Activated CD4-positive, alpha-beta T cell treated with anti-CD3 and anti-CD28 coated beads for 1 hour (primary cell): Measurements from ENCODE around the gene PITRM1.

Experiments
- DNase-seq: peaks from one replicate; pipeline ENCODE4 v3.0.0-alpha.2; 2020

The PITRM1 gene

GRCh38 chr10:3166496-3167290 lies 5.9 kb downstream of the PITRM1 start:
- DNase-seq, result no peak

DNA sequence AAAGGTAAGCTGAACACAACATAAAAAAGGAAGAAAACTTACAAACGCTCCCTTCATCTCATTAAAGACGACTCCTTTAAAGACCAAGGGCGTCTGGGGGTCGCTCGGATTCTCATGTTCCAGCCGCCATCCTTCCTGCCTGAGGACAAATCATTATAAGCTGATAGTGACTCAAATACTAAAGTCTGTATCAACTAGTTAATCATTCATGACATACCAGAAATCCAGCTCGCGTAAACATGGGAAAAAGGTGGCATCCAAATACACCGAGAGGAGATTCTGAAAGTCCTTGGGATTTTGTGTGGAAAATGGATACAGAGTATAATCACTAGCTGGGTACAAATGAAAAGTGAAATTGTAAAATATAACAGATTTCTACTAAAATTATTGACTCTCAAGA lies 7.4 kb downstream of the PITRM1 start:
- no peak for DNase-seq

DNA sequence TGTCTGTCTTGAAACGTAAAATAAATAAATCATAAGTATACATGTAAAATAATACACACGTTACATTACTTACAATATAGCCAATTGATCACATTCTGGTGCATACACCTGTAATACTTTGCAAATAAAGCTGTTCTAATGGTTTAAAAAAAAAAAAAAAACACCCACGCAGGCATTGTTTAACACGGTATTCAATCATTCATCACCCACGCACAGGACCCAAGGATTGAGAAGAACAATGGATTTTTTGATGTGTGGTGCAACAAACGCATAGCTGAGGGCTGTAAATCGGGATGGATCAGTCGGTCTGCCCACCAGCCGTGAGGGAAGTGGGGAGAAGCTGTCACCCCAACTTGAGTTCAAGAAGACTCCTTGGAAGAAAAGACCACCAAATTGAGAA lies 8.7 kb downstream of the PITRM1 start:
- no peak for DNase-seq

DNA sequence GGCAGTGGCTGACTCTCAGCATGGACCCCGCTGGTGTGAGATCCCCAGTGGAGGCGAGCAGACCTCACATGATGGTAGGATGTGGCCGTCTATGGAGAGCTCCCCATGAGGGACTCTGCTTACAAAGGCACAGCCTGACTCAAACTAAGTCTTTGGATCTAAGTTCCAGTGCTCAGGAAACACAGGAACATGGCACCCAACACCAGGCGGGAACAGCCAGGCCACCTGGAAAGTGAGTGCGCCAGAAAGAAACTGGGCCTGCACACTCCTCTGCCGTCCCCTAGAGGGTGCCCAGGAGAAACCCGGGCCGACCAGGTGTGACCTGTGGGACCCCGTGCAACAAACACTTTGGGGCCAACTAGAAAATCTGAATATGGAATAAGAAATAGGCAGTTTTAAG lies 10.0 kb downstream of the PITRM1 start:
- no peak for DNase-seq

DNA sequence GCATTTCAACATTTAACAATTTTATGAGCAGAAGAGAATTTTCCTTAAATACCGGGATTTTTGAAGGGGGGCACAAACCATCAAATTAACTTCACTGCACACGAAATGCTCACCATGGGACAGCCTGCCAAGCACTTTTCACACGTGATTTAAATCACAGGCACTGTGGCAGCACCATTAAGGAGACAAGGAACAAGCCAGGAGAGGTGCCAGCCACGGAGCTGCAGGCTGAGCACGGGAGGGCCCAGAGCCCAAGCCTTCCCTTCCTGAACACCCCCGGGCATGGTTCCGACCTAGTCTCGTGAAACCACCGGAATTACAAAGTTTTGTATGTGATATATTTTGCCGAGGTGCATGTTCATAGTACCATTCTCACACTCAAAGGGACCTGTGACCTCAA lies 13.4 kb downstream of the PITRM1 start:
- no peak for DNase-seq

DNA sequence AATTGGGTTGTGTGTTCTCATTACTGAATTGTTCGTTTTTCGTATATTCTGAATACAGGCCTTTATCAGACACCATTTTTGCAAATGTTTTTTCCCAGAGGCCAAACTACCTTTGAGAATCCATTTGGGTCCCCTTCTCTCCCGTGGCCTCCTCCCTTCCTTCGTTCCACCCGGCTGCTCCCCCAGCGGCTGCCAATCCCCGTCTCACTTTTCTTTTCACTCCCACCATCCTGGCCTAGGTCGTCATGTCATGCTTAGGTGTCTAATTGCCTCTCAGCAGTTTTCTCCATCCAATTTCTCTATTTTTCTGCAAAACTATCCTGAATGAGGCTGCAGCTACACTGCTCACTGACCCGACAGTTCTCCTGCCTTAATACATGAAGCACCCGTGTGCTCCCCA lies 17.9 kb downstream of the PITRM1 start:
- DNase-seq, result no peak

- DNase-seq, result no peak
These were observed 20.0 kb downstream of the PITRM1 start for GRCh38 chr10:3152566-3152935.

GRCh38 chr10:3151889-3152565 lies 20.6 kb downstream of the PITRM1 start:
- no peak for DNase-seq

DNA sequence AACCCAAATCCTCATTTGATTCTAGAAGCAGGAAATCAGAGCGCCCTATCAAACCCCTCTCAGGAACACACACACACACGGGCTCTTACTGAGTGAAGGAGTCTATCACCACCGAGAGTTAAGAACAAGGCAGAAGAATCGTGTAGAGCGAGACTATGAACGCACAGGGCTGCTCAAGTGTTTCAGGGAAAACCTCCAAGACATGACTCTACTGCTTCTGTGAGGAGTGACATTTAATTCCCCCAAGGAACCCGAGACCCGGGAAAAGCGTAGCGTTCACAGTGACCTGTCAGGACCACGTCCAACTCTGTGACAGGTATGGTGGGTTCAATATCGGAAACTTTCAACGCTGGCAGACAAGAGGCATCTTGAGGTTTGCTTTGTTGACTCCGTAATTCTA lies 21.6 kb downstream of the PITRM1 start:
- no peak for DNase-seq

- no peak for DNase-seq
These were observed 22.2 kb downstream of the PITRM1 start for GRCh38 chr10:3150366-3150765.

DNA sequence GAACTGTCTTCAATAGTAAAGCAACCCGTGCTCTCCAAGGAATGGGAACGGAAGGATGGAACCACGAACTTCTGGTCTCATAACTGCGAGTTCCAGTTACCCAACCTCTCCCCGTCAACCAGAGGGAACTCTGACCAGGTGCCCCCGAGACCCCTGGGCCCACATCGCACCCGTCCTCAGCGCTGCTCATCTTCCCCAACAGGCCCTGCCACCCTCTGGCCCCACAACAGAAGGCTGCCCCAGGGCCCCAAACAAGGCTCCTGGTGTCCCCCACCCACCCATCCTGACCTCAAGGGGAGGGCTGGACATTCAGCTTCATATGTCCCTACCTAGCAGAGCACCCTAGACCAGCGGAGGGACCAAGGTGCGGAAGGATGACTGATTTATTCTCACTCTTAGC lies 22.7 kb downstream of the PITRM1 start:
- DNase-seq, result no peak

- no peak for DNase-seq
These were observed 23.6 kb downstream of the PITRM1 start for GRCh38 chr10:3148994-3149393.

GRCh38 chr10:3148041-3148440 lies 24.5 kb downstream of the PITRM1 start:
- DNase-seq, result no peak

- no peak for DNase-seq
These were observed 25.3 kb downstream of the PITRM1 start for GRCh38 chr10:3147117-3147820.

DNA sequence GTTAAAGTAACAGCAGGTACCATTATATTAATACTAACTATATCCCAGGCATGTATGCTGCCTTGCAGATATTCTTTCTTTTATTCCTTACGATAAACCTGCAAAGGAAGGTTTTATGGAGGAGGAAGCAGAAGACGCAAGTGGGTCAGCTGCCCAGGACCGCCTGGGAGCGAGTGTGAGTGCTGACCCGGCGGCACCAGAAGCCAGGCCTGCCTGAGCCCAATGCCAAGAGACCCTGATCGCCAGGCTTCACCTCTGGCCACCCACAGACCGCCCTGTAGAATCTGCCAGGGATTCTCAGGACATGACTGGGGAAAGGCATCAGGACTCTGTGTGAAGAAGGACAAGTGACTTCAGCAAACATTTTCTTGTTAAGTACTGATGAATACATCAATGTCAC lies 26.3 kb downstream of the PITRM1 start:
- no peak for DNase-seq

DNA sequence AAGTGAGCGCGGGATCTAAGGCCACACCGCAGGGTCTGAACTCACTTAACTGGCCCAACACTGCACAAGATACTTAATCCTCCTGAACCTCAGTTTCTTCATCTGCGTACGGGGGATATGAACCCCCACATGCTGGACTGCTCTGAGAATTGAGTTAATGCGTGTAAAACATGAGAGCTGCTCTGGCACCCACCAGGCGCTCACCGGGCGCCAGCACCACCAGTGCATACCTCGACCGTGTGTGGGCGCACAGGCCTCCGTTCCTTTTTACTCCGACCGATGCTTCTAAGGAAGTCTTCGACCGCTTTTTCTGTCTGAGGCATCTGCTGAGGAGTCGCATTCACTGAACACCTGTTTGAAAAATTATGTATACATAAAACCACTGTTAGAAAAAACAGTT lies 27.2 kb downstream of the PITRM1 start:
- no peak for DNase-seq

- no peak for DNase-seq
These were observed 28.7 kb downstream of the PITRM1 start for GRCh38 chr10:3143791-3144434.

GRCh38 chr10:3143366-3143765 lies 29.2 kb downstream of the PITRM1 start:
- DNase-seq, result no peak

GRCh38 chr10:3142146-3142875 lies 30.3 kb downstream of the PITRM1 start:
- DNase-seq, result no peak

- no peak for DNase-seq
These were observed 31.1 kb downstream of the PITRM1 start for GRCh38 chr10:3141351-3142005.

GRCh38 chr10:3140280-3140679 lies 32.3 kb downstream of the PITRM1 start:
- no peak for DNase-seq

- DNase-seq, result no peak
These were observed 33.2 kb downstream of the PITRM1 start for GRCh38 chr10:3139216-3139910.
